ENCODE data around the gene SPACDR.
A peak's percentile ranks its signal among the peaks of the same experiment; 100 is the strongest.
"Not testable (repeated sequence)": the region's sequence is repeated elsewhere in the genome, so short reads cannot be mapped to it uniquely, and the experiment has no call there.

The SPACDR gene

DNA sequence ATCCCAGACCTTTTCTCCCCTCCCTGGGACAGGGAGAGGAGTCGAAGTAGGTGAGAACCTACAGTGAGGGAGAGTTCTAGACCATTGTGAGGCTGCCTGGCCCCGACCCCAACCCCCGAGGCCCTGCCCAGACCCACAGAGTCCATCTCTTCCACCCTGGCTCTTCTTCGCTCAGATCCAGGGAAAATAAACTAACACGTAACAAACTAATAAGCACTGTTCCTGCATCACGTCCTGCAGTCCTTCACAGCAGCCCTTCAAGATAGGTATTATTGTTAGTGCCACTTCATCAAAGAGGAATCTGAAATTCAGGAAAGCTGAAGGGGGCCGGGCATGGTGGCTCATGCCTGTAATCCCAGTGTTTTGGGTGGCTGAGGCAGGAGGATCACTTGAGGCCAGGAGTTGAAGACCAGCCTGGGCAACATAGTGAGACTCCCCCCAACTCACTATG lies at the start of gene SPACDR:
SPACDR (minus strand) TSS at position 51 of the 451 bp plus-strand sequence. CDS start 235 bp downstream, outside the sequence.
- DNase-seq, result no peak

DNA sequence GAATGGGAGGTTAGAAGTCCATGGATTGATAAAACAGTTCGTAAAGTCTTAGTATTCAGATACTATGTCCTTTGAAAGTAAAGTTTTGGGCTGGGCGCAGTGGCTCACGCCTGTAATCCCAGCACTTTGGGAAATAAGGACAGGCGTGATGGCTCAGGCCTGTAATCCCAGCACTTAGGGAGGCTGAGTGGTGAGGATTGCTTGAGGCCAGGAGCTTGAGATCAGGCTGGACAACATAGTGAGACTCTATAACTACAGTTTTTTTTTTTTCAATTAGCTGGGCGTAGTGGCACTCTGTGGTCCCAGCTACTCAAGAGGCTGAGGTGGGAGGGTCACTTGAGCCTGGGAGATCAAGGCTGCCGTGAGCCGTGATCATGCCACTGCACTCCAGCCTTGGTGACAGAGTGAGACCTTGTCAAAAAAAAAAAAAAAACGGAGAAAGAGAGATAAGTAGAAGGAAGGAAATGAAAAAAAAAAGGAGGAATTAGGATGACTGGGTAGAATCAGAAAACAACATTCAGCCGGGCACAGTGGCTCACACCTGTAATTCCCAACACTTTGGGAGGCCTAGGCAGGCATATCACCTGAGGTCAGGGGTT lies 49.3 kb upstream of the SPACDR start:
- DNase-seq, result no peak

DNA sequence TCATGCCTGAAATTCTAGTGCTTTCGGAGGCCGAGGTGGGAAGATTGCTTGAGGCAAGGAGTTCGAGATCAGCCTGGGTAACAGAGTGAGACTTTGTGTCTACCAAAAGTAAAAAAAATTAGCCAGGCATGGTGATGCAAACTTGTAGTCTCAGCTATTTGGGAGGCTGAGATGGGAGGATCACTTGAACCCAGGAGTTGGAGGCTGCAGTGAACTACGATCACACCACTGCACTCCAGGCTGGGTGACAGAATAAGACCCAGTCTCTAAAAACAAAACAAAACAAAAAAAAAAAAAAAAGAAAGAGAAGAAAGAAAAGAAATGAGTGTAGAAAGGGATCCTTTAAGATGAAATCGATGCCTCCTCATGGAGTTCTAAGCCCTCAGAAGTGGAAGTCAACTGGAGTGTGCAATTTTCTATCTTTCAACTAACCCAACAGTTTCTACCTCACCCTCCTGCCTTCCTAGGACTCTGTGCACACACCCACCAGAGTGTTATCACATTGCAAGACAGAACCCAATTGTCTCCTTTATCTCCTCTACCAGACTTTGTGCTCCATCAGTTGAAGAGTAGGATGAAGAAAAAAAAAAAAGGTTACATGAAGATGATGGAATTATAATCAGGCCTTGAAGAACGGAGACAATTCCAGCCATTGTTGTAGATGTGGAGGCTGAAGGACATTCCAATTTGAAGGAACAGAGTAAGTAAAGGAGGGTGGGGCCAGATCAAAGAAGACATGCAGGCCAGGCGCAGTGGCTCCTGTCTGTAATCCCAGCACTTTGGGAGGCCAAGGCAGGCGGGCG lies 46.6 kb upstream of the SPACDR start:
- DNase-seq, result no peak

- no peak for DNase-seq
These were observed 45.2 kb upstream of the SPACDR start for GRCh38 chr7:100509231-100509630.

GRCh38 chr7:100506356-100506923 lies 42.4 kb upstream of the SPACDR start:
- no peak for DNase-seq

GRCh38 chr7:100504887-100505611 lies 41.0 kb upstream of the SPACDR start:
- no peak for DNase-seq

DNA sequence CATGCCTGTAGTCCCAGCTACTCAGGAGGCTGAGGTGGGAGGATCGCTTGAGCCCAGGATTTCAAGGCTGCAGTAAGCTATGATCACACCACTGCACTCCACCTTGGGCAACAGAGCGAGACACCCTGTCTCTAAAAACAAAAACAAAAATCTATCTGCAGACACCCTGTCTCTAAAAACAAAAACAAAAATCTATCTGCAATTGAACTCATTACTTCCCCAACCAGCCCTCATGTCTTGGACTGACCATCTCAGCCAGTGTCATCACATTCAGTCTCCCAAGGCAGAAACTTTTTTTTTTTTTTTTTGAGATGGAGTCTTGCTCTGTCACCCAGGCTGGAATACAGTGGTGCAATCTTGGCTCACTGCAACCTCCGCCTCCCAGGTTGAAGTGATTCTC lies 40.0 kb upstream of the SPACDR start:
- not testable (repeated sequence) for DNase-seq

DNA sequence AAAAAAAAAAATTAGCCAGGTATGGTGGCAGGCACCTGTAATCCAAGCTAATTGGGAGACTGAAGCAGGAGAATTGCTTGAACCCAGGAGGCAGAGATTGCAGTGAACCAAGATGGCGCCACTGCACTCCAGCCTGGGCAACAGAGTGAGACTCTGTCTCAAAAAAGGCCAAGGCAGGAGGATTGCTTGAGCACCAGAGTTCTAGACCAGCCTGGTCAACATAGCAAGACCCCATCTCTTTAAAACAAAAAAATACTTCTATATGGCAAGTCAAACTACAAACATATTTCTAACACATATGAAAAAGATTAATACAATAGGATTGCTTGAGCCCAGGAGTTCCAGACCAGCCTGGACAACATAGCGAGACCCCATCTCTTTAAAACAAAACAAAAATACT lies 36.7 kb upstream of the SPACDR start:
- DNase-seq, result not testable (repeated sequence)

GRCh38 chr7:100496509-100496908 lies 32.4 kb upstream of the SPACDR start:
- no peak for DNase-seq

DNA sequence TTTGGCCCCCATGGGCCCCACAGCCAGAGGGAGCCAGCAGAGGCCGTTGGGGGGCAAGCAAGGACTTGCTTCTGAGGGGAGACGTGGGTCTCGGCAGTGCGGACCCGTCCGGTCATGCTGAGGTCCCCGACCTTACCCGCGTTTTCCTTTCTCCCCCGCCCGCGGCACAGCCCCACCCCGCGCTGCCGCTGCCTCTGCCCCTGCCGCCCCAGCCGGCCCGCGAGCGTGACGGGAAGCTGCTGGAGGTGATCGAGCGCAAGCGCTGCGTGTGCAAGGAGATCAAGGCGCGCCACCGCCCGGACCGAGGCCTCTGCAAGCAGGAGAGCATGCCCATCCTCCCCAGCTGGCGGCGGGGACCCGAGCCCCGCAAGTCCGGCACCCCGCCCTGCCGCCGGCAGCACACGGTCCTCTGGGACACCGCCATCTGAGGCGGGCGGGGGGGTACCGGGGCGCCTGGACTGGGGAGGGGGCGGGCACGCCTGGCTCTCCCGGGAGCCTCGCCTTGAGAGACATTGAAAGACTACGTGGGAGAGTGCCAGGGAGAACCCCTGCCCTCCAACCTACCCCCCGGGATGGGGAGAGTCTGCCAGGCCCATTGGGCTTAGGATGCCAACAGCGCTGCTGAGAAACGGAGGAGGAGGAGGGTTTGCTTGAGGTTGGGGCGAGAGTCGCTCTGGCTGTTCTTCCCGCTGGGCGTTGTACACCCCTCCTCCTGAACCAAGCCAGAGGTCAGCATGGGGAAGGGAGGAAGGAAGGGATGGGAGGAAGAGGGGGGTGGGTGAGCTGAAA lies 29.6 kb upstream of the SPACDR start:
- peak; percentile 54 for DNase-seq

GRCh38 chr7:100492738-100493475 lies 28.8 kb upstream of the SPACDR start:
- no peak for DNase-seq

GRCh38 chr7:100491192-100491578 lies 27.1 kb upstream of the SPACDR start:
- DNase-seq, result no peak

- no peak for DNase-seq
These were observed 26.6 kb upstream of the SPACDR start for GRCh38 chr7:100490483-100491191.

DNA sequence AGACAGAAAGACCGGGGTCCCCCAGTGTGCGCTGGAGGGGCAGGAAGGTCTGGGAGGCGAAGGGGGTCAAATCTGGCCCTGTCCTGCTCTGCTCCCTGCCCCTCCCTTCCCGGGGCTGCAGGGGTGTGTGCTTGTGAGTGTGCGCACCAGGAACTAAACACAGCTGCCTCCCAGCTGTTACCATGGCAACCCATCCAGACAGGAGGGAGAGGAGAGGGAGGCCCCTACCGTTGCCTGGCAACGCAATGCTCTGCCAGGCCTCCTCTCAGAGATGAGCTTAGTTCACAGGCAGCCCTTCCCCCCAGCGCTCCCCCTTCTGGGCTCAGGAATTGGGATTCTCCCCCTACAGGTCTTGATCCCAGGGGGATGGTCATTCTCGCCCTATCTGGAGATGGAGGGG lies 25.8 kb upstream of the SPACDR start:
- DNase-seq, result peak; percentile 52

GRCh38 chr7:100489121-100489520 lies 25.1 kb upstream of the SPACDR start:
- DNase-seq, result no peak

GRCh38 chr7:100488333-100489095 lies 24.5 kb upstream of the SPACDR start:
- DNase-seq, result no peak

GRCh38 chr7:100486753-100487446 lies 22.8 kb upstream of the SPACDR start:
- no peak for DNase-seq

DNA sequence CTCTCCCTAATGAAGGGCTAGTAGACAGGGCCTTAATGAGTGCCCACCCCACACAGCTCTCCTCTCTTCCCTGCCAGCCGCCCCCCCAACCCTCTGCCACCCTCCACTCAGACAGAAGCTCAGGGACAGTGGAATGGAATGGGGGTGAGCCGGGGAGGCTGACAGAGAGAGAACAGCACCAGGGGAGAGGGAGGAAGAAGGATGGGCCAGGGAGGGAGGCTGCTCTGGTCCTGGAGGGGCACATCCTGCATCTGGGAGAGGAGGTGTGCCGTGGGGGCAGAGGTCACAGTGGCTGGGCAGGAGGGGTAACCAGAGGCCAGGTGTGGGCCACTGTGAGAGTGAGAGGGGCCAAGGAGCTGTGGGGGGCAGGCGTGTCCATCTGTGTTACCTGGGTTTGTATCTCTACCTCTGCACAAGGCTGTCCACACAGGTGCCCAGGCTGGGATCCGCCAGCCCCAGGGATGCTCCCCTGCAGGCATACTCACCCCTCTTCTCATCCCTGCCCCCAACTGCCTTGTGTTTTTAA lies 22.1 kb upstream of the SPACDR start:
- DNase-seq, result no peak

GRCh38 chr7:100485471-100485876 lies 21.4 kb upstream of the SPACDR start:
- no peak for DNase-seq

DNA sequence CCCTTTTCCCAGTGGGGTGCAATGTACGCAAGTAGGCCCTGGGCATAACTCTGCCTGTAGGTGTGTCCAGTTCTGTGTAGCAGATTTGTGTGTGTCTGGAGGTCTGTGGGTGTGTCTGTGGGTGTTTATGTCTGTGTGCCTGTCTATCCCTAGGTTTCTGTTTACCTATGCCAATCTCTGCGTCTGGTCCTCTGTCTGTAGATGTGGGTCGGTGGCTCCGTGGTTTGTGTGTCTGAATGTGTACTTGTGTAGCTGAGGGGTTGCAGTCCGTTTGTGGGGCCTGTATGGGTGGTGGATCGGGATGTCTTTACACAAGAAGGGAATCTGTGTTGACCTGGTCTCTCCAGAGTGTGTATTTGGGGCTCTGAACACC lies 20.6 kb upstream of the SPACDR start:
- no peak for DNase-seq

Data from CD4-positive, alpha-beta T cell treated with Interleukin-12 subunit alpha and Interleukin-12 subunit beta, for 1 hour (primary cell).